HG03135 (cell line): Measurements from ENCODE around the gene HNF1A.
"Not testable (repeated sequence)": the region's sequence is repeated elsewhere in the genome, so short reads cannot be mapped to it uniquely, and the experiment has no call there.

Experiments
- ATAC-seq: cut with Tn5 transposase; IDR thresholded peaks from one replicate; pipeline ENCODE4 v1.9.1; 2021; ENCODE audit warnings: mild to moderate bottlenecking, moderate library complexity; ENCODE audit not compliant: unreplicated experiment

Gene HNF1A

GRCh38 chr12:121043067-121043466 is 64.7 kb downstream of the HNF1A start:
- ATAC-seq, result no peak

- not testable (repeated sequence) for ATAC-seq
Measured at GRCh38 chr12:121047400-121047799, 69.1 kb downstream of the HNF1A start.

GRCh38 chr12:121048442-121048841 is 70.1 kb downstream of the HNF1A start:
- no peak for ATAC-seq

- no peak for ATAC-seq
Measured at GRCh38 chr12:121050725-121051124, 72.4 kb downstream of the HNF1A start.
